LNCaP clone FGC (cell line): ENCODE measurements around the gene SMARCB1.
A peak's percentile ranks its signal among the peaks of the same experiment; 100 is the strongest.

Source experiments
- DNase-seq: peaks from one replicate; pipeline ENCODE4 v3.0.0-alpha.2; 2011; ENCODE audit warnings: low read depth
- H3K4me3 ChIP-seq: 2 replicates; pipeline ENCODE4 v1.5.1; 2011; ENCODE audit warnings: mild to moderate bottlenecking, low read depth, low read length, control low read depth
- TF ChIP-seq, protein P1 (sequence below): IDR thresholded peaks from 2 replicates; pipeline ENCODE4 v1.5.1; 2012; ENCODE audit warnings: mild to moderate bottlenecking; ENCODE audit not compliant: control insufficient read depth, insufficient read depth; ENCODE audit errors: extremely low read depth

Gene SMARCB1

DNA sequence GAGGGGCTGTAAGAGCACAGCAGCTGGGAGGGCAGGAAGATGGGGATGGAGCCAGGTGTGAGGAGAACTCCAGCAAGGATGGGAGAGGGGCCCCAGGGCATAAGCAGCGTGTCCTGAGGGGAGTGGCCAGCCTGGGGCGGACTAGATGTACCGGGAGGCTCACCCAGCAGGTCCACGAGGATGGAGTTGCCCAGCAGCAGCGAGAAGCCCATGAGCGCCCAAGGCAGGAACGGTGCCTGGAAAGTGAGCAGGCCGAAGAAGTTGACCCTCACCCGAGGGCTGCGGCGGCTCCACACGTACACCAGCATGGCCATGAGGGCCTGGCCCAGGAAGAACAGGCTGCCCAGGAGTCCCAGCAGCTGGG is 50.7 kb downstream of the SMARCB1 start:
- H3K4me3 ChIP-seq: peak overlapping the region; percentile 61
- DNase-seq: no peak
- TF ChIP-seq, protein P1, sequence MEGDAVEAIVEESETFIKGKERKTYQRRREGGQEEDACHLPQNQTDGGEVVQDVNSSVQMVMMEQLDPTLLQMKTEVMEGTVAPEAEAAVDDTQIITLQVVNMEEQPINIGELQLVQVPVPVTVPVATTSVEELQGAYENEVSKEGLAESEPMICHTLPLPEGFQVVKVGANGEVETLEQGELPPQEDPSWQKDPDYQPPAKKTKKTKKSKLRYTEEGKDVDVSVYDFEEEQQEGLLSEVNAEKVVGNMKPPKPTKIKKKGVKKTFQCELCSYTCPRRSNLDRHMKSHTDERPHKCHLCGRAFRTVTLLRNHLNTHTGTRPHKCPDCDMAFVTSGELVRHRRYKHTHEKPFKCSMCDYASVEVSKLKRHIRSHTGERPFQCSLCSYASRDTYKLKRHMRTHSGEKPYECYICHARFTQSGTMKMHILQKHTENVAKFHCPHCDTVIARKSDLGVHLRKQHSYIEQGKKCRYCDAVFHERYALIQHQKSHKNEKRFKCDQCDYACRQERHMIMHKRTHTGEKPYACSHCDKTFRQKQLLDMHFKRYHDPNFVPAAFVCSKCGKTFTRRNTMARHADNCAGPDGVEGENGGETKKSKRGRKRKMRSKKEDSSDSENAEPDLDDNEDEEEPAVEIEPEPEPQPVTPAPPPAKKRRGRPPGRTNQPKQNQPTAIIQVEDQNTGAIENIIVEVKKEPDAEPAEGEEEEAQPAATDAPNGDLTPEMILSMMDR: no peak

DNA sequence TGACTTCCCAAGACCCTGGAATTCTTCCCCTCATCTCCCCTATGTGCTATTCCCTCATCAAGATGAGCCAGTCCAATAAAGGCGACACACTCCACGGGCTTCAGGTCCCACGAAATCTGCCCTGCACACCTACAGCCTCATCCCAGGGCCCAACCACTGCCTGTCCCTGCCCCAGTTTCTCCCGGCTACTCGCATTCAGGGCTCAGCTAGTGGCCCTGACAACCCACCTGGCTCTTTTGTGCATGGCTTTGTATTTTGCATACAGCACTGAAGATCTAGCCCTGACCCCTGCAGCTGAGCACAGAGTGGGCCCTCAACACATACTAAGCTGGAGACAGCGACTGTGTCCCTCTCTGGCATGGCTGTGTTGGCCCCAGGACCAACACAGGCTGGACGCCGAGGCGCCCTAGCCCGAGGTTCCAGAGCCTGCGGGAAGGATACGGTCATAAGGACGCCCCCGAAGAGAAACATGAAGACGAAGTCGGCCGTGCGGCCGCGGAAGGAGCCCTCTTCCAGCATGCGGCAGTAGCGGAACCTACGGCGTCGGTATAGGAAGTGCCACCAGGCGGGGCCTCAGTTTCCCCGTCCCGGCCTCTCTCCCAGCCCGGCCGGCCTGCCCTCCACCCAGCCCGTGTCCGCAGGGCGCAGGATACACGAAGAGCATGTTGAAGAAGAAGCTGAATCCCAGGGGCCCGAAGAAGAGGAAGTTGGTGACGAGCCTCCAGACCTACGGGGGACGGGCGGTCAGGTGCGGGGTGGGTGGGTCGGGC is 51.3 kb downstream of the SMARCB1 start:
- DNase-seq: no peak
- TF ChIP-seq, protein P1: no peak
- peak overlapping the region; percentile 61 for H3K4me3 ChIP-seq

DNA sequence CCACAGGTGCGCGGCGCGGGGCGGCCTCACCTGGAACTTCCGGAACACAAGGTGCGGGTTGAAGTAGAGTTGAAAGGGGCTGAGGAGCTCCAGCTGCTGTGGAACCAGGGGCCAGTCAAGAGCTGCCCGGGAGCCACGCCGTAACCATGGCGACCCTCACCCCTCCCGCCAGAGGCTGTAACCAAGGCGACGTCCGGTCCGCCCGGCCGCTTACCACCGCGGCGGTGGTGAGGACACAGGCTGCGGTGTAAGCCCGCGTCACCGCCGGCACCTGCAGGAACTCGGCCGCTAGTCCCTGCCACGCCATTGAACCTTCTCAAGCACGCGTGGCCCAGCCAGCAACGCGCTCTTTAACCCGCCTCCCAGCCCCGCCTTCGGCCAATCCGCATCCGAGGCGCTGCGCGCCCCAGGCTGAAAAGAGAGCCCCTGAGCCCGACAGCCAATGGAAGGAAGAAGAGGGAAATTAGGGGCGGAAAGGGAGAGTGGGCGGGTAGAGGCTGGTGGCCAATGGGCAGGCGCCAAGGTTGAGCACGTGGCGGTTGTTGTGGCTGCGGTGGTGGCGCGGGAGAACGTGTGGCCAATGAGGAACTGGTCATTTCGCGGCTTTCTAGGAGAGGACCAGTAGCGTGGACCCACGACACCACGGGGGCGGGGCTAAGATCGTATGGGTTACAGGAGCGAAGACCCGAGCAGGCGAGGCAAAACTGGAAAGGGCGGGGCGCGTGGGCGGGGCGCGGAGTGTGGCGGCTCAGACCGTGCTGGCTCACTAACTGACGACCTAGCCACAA is 52.1 kb downstream of the SMARCB1 start, which contains the start of gene DERL3:
Gene DERL3, minus strand, starts transcription at position 326 of the 788 bp plus-strand sequence. Its CDS starts 19 bp downstream, at position 307.
- TF ChIP-seq, protein P1: no peak
- peak within 1 kb of the TSS; percentile 61 for H3K4me3 ChIP-seq
- peak; percentile 97 for DNase-seq

DNA sequence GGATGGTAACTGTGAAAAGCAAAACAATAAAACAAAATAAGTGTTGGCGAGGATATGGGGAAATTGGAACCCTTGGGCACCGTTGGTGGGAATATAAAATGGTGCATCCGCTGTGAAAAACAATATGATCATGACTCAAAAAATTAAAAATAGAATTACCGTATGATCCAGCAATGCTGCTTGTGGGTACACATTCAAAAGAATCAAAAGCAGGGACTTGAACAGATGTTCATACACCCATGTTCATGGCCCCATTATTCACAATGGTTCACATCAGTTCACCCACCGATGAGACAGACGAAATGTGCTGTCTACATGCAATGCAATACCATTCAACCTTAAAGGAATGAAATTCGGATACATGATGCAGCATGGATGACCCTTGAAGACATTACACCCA is 53.3 kb downstream of the SMARCB1 start:
- H3K4me3 ChIP-seq: no peak overlapping the region
- TF ChIP-seq, protein P1: no peak
- DNase-seq: no peak

DNA sequence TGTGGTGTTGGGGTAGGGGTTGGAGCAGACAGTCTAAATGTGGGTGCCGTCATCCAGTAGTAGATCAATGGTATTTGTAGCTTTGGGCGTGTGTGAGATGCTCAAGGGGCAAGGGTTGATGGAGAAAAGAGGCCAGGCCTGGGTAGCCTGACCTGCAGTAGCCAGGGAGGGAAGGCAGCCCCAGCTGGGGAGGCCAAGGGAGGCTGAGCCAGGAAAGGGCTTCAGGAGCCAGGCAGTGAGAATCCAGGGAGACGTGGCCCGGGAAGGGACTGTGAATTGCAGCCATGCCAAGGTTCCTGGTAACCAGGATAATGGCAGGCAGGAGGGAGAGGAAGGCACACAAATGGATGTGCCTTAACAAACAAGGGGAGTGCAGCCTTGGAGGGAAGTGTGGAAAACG is 54.5 kb downstream of the SMARCB1 start:
- no peak overlapping the region for H3K4me3 ChIP-seq
- TF ChIP-seq, protein P1: no peak
- no peak for DNase-seq

DNA sequence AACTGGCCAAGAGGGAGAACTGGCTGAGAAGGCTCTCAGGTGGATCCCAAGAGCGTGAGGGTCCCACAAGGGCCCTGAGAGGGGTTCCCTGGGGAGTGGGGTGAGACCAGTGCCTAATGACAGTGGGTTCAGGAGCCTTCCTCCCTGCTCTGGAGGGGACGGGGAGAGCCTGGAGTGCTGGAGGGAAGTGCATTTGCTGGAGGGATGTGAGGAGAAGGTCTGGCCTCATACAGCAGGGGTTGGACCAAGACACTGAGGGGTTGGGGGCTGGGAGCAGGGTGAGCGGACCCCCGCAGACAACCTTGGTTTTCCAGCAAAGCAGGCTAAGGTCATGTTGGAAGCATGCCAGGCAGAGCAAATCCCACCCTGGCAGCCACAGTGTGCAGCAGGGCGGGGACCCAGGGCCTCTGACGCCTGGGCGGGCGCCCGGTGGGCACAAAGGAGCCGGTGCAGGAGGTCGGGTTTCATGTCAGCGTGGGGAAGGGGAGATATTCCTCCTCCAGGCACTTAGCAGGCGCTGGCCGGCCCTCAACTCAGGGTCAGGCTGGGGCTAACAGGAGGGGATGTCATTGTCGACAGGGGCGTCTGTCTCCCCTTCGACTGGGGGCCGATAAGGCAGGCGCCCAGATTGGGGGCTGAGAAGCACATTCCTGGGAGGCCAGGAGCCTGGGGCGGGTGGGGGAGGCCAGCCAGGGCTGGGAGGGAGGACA is 55.1 kb downstream of the SMARCB1 start:
- no peak for DNase-seq
- no peak overlapping the region for H3K4me3 ChIP-seq
- TF ChIP-seq, protein P1: no peak
